Endothelial cell of hepatic sinusoid (primary cell): ENCODE results near the gene ZNF423.

Experiments used
- in situ Hi-C: cut with HindIII; loops from 2 replicates; pipeline ENCODE4 v1.10.0; 2017; ENCODE audit warnings: low sequenced_read_pairs

Gene ZNF423

GRCh38 chr16:49546735-49547134 lies 309.2 kb downstream of the ZNF423 start:
- in situ Hi-C loops: no loop called here

DNA sequence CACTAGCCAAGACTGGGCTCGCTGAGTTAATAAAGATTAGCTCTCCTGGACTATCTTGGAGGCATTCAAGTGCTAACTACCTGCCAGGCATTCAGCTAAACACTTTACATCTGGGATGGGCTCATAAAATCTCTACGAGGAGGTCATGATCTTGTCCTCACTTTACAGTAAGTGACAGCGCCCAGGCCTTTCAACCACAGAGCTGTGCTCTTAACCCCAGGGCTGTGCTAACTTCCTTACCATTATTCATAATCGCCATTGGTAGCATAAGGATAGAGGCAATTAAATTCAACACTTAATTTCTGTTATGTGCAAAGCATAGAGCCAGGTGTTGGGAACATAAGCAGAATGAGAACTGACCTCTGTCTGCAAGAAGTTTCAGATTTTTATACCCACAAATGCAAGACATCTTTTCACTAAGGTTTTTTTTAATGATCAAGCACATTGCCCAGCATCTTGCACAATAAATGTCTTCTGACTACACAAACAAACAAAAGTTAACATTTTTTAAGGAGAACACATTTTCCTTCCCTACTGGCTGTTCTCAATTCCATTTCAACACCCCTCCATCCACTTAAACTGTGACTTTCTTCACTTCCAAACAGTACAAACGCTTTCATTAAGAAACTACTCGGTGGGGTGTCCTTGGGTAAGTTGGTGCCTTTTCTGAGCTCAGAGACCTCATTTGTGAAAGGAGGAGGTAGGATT lies 310.0 kb downstream of the ZNF423 start:
- in situ Hi-C loops: no loop called here

- in situ Hi-C loops: no loop called here
Observed at GRCh38 chr16:49545243-49545642, 310.7 kb downstream of the ZNF423 start.

DNA sequence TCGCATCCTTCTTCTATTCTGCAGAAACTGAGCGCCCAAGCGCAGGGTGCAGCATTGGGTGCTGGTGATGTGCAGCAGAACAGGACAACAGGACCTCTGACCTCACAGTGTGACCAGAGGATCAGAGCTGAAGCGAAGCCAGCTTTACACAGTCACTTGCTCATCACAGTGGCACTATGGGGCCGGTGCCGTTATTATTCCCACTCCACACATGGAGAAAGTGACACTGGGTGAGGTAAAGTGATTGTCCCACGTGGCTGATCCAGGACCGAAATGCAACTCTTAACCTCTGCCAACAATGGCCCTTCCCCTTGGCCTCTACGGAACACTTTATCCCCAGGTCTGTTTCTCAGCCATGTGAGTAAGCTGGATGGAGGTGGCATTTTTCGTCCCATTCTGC lies 311.1 kb downstream of the ZNF423 start:
- in situ Hi-C loops: no loop called here

- in situ Hi-C loops: no loop called here
Observed at GRCh38 chr16:49543631-49543946, 312.3 kb downstream of the ZNF423 start.

- in situ Hi-C loops: no loop called here
Observed at GRCh38 chr16:49542946-49543630, 312.8 kb downstream of the ZNF423 start.

GRCh38 chr16:49542391-49542891 lies 313.5 kb downstream of the ZNF423 start:
- in situ Hi-C loops: no loop called here

DNA sequence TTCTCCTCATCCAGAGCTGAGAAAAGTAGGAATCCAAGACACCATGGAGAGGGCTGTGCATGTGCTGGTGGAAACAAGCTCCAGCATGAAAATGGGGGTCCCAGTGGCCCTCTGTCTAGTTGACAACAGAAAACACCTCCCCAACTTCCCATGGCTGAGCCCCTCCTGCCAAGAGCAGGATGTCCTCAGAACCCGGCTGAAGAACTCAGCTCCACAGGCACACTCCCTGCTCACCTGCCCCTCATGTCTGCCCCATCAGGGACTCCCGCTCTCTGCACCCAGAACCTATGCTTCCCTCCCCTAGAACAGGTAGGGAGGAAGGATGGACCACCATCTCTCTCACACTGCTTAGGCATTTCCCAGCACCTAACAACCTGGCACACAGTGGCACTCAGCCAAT lies 315.1 kb downstream of the ZNF423 start:
- in situ Hi-C loops: no loop called here

DNA sequence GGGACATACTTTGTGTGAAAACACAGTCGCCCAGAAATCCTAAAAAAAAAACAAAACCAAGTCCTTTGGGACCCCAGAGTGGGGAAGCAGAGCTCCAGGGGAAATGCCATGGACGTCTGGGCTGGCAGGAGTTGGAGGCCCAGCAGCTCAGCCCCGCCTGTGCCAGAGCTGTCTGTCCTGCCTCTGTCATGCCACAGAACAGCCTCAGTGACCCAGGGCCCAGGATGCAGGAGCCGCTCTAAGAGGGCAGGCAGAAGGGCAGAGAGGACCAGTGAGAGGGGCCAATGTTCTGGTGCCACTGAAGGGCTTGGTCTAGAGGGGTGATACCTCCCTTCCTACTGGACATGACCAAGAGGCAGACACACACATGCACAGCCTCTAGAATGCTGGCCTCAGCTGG lies 316.2 kb downstream of the ZNF423 start:
- in situ Hi-C loops: no loop called here

DNA sequence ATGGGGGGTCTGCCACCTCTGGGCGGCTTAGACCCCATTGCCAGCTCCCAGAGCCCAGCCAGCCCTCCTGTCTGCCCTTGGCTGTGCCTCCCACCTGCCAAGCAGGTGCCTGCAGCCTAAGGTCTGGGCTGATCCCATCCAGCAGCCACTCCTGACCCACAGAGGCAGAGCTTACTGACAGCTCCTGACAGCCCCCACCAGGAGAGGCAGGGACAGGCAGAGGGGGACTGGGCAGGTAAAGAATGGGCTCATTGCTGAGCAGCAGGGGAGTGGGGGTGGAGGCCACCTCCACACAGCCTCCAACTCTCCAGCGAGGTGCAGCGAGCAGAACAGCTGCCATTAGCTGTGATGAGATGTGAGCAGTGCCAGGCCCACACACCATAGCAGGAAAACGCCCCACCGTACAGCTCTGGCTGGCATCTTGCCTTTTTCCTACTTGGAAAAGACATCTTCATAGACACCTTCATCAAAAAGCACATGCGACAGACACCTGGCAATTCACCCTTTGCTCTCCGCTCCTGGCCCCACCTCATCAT lies 317.9 kb downstream of the ZNF423 start:
- in situ Hi-C loops: no loop called here

- in situ Hi-C loops: no loop called here
Observed at GRCh38 chr16:49534901-49535610, 320.9 kb downstream of the ZNF423 start.

DNA sequence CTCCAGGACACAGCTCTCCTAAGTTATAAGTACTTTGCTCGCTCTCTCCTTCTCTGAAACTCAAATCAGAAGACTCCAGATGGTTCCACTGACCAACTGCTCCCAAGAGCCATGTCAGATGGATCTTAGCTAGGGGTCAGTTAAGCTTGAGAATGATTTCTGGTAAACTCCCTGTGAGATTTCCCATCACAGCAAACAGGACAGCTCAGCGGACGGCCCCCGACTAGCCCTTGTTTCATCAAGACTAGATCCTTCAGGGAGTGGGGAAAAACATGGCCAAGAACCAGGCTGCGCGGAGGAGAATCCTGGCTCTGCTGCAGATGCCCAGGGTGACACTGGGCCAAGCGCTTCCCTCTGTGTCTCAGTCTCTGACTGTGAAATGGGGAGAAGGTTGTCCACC lies 322.5 kb downstream of the ZNF423 start:
- in situ Hi-C loops: no loop called here

GRCh38 chr16:49532873-49533272 lies 323.0 kb downstream of the ZNF423 start:
- in situ Hi-C loops: no loop called here

GRCh38 chr16:49531931-49532840 lies 323.7 kb downstream of the ZNF423 start:
- in situ Hi-C loops: no loop called here

DNA sequence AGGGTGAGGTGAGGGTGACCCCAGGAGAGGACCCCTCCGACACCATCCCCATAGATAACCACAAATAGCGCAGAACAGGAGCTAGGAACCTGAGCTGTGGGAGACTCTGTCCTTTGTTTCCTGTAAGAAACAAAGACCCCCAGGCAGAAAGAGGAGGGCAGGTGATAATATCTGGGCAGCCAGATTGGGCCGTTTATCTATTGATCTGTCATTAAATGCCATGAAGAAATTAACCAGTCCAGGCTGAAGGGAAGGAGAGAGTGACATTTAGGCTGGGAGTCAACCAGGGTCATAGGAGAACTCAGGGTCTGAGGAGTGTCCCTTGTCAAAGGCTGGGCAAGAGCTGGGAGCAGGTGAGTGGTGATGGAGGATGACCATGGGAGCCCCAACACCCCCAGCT lies 324.5 kb downstream of the ZNF423 start:
- in situ Hi-C loops: no loop called here

GRCh38 chr16:49530427-49530970 lies 325.4 kb downstream of the ZNF423 start:
- in situ Hi-C loops: no loop called here

- in situ Hi-C loops: no loop called here
Observed at GRCh38 chr16:49529411-49530045, 326.4 kb downstream of the ZNF423 start.

GRCh38 chr16:49528866-49529288 lies 327.0 kb downstream of the ZNF423 start:
- in situ Hi-C loops: no loop called here

GRCh38 chr16:49528060-49528865 lies 327.6 kb downstream of the ZNF423 start:
- in situ Hi-C loops: no loop called here
